ENCODE results near the gene DDX42. TPM values are rescaled to one million over a fixed set of nuclear protein-coding genes. Genes with fewer than 3 reads are reported as not detected.
A peak's percentile ranks its signal among the peaks of the same experiment; 100 is the strongest.

The DDX42 gene
- total and polyA plus RNA-seq, 9 of the 15 experiments (the other 6 are each of a cell fraction or from before 2014, with no cell fraction given): 16.5 to 149 (median 87.6) TPM

DNA sequence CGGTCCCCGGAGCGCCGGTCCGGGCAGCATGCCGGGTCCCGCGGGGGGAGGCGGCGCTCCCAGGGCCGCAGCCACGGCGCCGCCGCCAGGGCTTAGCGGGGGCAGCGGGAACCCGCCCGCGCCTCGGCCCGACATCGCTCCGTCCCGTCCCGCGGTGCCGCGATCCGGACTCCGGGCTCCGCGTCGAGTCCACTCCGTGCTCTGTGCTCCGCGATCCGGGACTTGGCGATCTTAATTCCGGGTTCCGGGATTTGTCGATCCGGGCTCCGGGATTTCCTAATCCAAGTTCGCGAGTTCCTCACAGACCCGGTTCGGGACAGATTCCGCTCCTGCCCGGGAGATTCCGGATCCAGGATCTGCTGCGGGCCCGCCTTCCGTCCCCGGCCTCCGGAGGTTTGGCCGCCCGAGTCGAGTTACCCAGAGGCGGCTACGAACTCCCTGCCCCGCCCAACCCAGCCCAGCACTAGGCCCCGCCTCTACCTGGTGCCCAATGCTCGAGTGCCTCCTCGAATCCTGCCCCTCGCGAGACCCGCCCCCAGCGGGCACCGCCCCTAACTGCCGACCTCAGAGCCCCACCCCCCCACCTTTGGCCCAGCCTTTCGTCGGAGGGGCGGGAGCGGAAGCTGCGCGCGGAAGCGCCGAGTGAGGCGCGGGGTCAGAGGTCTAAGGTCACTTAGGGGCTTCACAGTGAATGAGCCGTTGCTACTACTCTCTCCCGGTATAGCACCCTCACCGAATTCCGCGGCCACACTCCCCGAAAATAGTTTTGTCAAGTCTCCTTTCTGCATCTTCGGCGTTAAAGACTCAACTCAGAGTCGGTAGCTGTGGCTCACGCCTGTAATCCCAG lies 68.8 kb downstream of the DDX42 start, which contains the start of gene SMARCD2 (continued):
- TF ChIP-seq ATF3 (IDR thresholded peaks at IDR 0.05) (no peak), ATF3 (CRISPR knock-in tag; conservative IDR thresholded peaks at IDR 0.05) (peak; percentile 74), ZBTB34 (CRISPR knock-in tag; IDR thresholded peaks at IDR 0.05) (peak; percentile 19; the same call in 1 of the 2 replicates), BHLHE40 (IDR thresholded peaks at IDR 0.05; ENCODE audit: low read length) (peak; percentile 29; the same call in 1 of the 2 replicates), GTF2F1 (IDR thresholded peaks at IDR 0.05; ENCODE audit: low read depth, low read length) (peak; percentile 27; the same call in 1 of the 2 replicates), ZNF280A (IDR thresholded peaks at IDR 0.05; ENCODE audit: low read depth, partially characterized antibody) (no peak), NONO (IDR thresholded peaks at IDR 0.05; ENCODE audit: low read depth in 2 of 2, low read length in 1 of 2) (peak in 1 of 2 experiments; percentile 95; a peak in 2 of 4 replicates), HIVEP1 (CRISPR knock-in tag; IDR thresholded peaks at IDR 0.05) (0 out of 2 replicates have a peak, but pooled peaks have one; percentile 76), VEZF1 (CRISPR knock-in tag; IDR thresholded peaks at IDR 0.05) (peak; percentile 91), ZNF518B (CRISPR knock-in tag; IDR thresholded peaks at IDR 0.05) (no peak), LEF1 (IDR thresholded peaks at IDR 0.05) (peak; percentile 71), NR3C1 (CRISPR knock-in tag; IDR thresholded peaks at IDR 0.05) (no peak), ZNF780A (CRISPR knock-in tag; IDR thresholded peaks at IDR 0.05) (no peak), FOSL1 (tag; conservative IDR thresholded peaks at IDR 0.05) (peak; percentile 52; the same call in 1 of the 2 replicates), TAF1 (IDR thresholded peaks at IDR 0.05; ENCODE audit: control insufficient read depth, extremely low read depth, insufficient read depth, low read length, severe bottlenecking) (peak; percentile 72)
- TF ChIP-seq, protein P1, sequence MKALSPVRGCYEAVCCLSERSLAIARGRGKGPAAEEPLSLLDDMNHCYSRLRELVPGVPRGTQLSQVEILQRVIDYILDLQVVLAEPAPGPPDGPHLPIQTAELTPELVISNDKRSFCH (CRISPR knock-in tag; IDR thresholded peaks at IDR 0.05): no peak
- TF ChIP-seq, protein P1 (tag; IDR thresholded peaks at IDR 0.05): peak; percentile 94
